PC-9 (cell line): ENCODE results near the gene LRIG3.

Experiments
- EZH2 ChIP-seq: fragments of 200-600 bp; sonication (generic); IDR thresholded peaks from 2 replicates; pipeline ENCODE4 v1.8.0; 2017; ENCODE audit warnings: antibody characterized with exemption, low read depth
- TF ChIP-seq, protein P1 (sequence below): fragments of 200-600 bp; sonication (generic); conservative IDR thresholded peaks from 2 replicates; pipeline ENCODE4 v1.6.1; 2017; ENCODE audit warnings: mixed run types, antibody characterized with exemption, mild to moderate bottlenecking, moderate library complexity

DNA sequence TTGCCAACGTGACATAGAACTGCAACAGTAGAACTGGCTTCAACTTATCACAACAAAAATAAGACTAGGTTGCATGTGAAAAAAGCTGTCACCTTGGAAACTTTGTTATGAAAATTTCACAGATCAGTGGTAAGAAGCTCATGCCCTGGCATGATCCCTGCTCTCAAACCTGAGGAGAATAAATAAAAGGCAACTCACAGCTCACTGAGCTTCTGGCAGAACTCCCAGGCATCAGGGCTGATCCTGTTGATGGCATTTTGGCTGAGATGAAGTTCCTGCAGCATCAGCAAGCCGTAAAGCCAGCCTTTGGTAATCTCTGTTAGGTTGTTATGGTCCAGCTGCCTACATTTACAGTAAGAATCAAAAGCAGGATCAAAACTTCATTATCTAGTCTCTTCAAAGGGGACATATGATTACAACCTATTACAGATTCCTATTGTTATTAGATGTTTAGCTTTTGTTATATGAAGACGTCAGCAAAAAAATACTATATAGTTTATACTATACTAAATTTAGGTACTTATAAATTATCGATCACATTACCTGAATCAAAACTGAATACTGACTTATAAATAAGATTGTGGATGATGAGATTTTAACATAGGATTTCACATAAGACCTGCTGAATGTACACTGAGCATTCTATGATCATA is 32.0 kb downstream of the LRIG3 start:
- TF ChIP-seq, protein P1, sequence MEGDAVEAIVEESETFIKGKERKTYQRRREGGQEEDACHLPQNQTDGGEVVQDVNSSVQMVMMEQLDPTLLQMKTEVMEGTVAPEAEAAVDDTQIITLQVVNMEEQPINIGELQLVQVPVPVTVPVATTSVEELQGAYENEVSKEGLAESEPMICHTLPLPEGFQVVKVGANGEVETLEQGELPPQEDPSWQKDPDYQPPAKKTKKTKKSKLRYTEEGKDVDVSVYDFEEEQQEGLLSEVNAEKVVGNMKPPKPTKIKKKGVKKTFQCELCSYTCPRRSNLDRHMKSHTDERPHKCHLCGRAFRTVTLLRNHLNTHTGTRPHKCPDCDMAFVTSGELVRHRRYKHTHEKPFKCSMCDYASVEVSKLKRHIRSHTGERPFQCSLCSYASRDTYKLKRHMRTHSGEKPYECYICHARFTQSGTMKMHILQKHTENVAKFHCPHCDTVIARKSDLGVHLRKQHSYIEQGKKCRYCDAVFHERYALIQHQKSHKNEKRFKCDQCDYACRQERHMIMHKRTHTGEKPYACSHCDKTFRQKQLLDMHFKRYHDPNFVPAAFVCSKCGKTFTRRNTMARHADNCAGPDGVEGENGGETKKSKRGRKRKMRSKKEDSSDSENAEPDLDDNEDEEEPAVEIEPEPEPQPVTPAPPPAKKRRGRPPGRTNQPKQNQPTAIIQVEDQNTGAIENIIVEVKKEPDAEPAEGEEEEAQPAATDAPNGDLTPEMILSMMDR, result no peak
- TF ChIP-seq EZH2, result no peak
